Suprapubic skin (tissue), 4 donors: ENCODE results near the gene UBIAD1. TPM values are rescaled to one million over a fixed set of nuclear protein-coding genes. Genes with fewer than 3 reads are reported as not detected.

Experiments
- DNase-seq, 2 donors: peaks; one replicate each; pipeline ENCODE4 v3.0.0-alpha.2; 2019; ENCODE audit warnings: low spot score in 2 of 2
- H3K27ac ChIP-seq: fragments of 200-600 bp; sonication (generic); one replicate; pipeline ENCODE4 v1.5.1; 2019
- H3K27me3 ChIP-seq: fragments of 200-600 bp; sonication (generic); one replicate; pipeline ENCODE4 v1.5.1; 2019
- H3K36me3 ChIP-seq: fragments of 200-600 bp; sonication (generic); one replicate; pipeline ENCODE4 v1.5.1; 2019
- H3K4me1 ChIP-seq: fragments of 200-600 bp; sonication (generic); one replicate; pipeline ENCODE4 v1.5.1; 2019
- H3K4me3 ChIP-seq: fragments of 200-600 bp; sonication (generic); one replicate; pipeline ENCODE4 v1.5.1; 2019; ENCODE audit warnings: mild to moderate bottlenecking
- H3K9me3 ChIP-seq: fragments of 200-600 bp; sonication (generic); one replicate; pipeline ENCODE4 v1.5.1; 2019
- EP300 ChIP-seq: sonication (generic); formaldehyde crosslinking; IDR thresholded peaks from one replicate; pipeline ENCODE4 v1.6.1; 2017; ENCODE audit warnings: antibody characterized with exemption
- POLR2A ChIP-seq, 2 donors: fragments of 450-650 bp; IDR thresholded peaks; one replicate each; pipeline ENCODE4 v1.6.1; 2017; ENCODE audit warnings: antibody characterized with exemption in 2 of 2, mild to moderate bottlenecking in 2 of 2, moderate library complexity in 2 of 2
- POLR2AphosphoS5 ChIP-seq, 3 donors: sonication (generic); formaldehyde crosslinking; IDR thresholded peaks; one replicate each; pipeline ENCODE4 v1.6.1; 2017; ENCODE audit warnings: antibody characterized with exemption in 3 of 3
- WGBS: methylation state at CpG from one replicate; pipeline ENCODE4 v1.1.5; 2018; 5-methylcytosine and 5-hydroxymethylcytosine counted together
- total RNA-seq, 4 donors: library from RNA; depleted of rRNA; stranded (reverse); fragments of >200 nt; gene quantifications; one replicate each; pipeline ENCODE4 v1.1.0, GENCODE V29; 2016
- TF ChIP-seq, protein P1 (sequence below), 2 donors: fragments of 200-600 bp in 1 of 2; fragments of 450-650 bp in 1 of 2; sonication (generic) in 1 of 2; IDR thresholded peaks; one replicate each; pipeline ENCODE4 v1.5.1; 2016 to 2019; ENCODE audit warnings: antibody characterized with exemption in 2 of 2, mild to moderate bottlenecking in 1 of 2, moderate library complexity in 1 of 2

Gene UBIAD1
- total RNA-seq, 4 donors from 2014 or later, result 17.1 to 26.8 (median 19.6) TPM

DNA sequence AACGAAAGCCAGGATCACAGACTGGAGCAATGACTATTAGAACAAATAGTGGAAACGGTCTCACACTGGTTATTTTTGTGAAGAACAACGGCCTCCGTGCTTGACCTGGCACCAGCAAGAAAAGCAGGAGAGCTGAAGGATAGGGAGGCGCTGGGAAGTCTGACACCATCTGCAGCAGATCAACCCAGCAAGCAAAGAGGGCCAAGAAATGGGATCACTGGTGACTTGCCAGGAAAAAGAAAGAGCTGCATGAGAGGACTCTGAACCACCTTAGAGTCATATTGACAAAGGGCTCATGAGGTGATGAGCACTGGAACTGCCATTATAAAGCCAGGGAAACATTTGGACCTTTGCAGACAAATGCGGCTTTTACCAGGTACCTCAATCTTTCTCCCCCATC lies 35.6 kb upstream of the UBIAD1 start:
- WGBS, result 79% methylated on average over 6 of the region's 6 CpGs
- TF ChIP-seq POLR2AphosphoS5 (IDR thresholded peaks at IDR 0.05), result no peak
- no peak for TF ChIP-seq POLR2A (IDR thresholded peaks at IDR 0.05)
- TF ChIP-seq EP300, result no peak
- TF ChIP-seq, protein P1, sequence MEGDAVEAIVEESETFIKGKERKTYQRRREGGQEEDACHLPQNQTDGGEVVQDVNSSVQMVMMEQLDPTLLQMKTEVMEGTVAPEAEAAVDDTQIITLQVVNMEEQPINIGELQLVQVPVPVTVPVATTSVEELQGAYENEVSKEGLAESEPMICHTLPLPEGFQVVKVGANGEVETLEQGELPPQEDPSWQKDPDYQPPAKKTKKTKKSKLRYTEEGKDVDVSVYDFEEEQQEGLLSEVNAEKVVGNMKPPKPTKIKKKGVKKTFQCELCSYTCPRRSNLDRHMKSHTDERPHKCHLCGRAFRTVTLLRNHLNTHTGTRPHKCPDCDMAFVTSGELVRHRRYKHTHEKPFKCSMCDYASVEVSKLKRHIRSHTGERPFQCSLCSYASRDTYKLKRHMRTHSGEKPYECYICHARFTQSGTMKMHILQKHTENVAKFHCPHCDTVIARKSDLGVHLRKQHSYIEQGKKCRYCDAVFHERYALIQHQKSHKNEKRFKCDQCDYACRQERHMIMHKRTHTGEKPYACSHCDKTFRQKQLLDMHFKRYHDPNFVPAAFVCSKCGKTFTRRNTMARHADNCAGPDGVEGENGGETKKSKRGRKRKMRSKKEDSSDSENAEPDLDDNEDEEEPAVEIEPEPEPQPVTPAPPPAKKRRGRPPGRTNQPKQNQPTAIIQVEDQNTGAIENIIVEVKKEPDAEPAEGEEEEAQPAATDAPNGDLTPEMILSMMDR (IDR thresholded peaks at IDR 0.05), result no peak
- Histone ChIP-seq H3K4me3 (no peak overlapping the region), H3K9me3 (no peaks in the 10 kb centered on the region), H3K36me3 (peaks cover 99% of the 10 kb centered on the region), H3K27ac (no peak overlapping the region), H3K27me3 (no peaks in the 10 kb centered on the region), H3K4me1 (no peaks in the 10 kb centered on the region)
- no peak for DNase-seq

DNA sequence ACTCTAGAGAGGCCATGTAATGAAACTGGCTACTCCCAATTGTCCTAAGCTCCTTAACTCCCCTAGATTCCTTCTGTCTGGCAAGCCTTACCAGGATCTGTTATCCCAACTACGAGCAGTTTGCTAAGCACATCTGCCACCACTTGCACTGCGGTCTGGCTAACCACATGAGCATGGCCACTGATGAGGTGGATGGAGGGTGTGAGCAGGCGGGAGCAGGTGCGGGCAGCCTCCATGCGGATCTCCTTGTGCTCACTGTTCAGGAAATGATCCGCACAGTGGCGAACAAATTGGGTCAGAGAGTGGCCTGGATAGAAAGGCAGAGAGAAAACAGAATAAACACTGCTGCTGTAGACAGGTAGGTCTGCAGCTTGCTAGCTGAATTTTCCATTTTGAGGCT lies 34.7 kb upstream of the UBIAD1 start:
- no peaks in the 10 kb centered on the region for H3K27me3 ChIP-seq
- DNase-seq, result no peak
- H3K4me1 ChIP-seq, result no peaks in the 10 kb centered on the region
- no peak overlapping the region for H3K4me3 ChIP-seq
- peaks cover 99% of the 10 kb centered on the region for H3K36me3 ChIP-seq
- 91% methylated on average over 7 of the region's 7 CpGs for WGBS
- H3K9me3 ChIP-seq, result no peaks in the 10 kb centered on the region
- H3K27ac ChIP-seq, result no peak overlapping the region
- no peak for TF ChIP-seq POLR2AphosphoS5 (IDR thresholded peaks at IDR 0.05)
- no peak for TF ChIP-seq POLR2A (IDR thresholded peaks at IDR 0.05)
- TF ChIP-seq, protein P1 (IDR thresholded peaks at IDR 0.05), result no peak
- TF ChIP-seq EP300, result no peak

DNA sequence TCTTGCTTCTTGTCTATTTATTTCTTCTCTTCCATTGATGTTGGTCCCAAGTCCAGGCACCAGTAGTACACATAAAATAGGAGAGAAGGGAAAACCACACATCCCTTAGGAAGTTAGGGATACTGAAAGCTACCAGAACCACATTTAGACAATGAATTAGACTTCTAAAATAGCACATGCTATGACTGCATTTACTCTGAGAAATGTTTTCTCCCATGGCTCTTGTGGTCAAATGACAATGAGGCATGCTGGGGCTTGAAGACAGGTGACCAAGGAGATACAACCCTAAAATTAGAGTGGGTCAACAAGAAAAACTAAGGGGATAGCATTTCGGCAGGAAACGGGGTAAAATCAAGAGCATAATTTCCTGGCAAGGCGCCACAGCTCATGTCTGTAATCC lies 27.8 kb upstream of the UBIAD1 start:
- peaks cover 80% of the 10 kb centered on the region for H3K36me3 ChIP-seq
- DNase-seq, result no peak
- H3K4me1 ChIP-seq, result no peaks in the 10 kb centered on the region
- H3K4me3 ChIP-seq, result no peak overlapping the region
- no peaks in the 10 kb centered on the region for H3K9me3 ChIP-seq
- WGBS, result 77% methylated on average over 3 of the region's 3 CpGs
- no peak overlapping the region for H3K27ac ChIP-seq
- no peaks in the 10 kb centered on the region for H3K27me3 ChIP-seq
- TF ChIP-seq, protein P1 (IDR thresholded peaks at IDR 0.05), result no peak
- no peak for TF ChIP-seq POLR2A (IDR thresholded peaks at IDR 0.05)
- TF ChIP-seq EP300, result no peak
- no peak for TF ChIP-seq POLR2AphosphoS5 (IDR thresholded peaks at IDR 0.05)

DNA sequence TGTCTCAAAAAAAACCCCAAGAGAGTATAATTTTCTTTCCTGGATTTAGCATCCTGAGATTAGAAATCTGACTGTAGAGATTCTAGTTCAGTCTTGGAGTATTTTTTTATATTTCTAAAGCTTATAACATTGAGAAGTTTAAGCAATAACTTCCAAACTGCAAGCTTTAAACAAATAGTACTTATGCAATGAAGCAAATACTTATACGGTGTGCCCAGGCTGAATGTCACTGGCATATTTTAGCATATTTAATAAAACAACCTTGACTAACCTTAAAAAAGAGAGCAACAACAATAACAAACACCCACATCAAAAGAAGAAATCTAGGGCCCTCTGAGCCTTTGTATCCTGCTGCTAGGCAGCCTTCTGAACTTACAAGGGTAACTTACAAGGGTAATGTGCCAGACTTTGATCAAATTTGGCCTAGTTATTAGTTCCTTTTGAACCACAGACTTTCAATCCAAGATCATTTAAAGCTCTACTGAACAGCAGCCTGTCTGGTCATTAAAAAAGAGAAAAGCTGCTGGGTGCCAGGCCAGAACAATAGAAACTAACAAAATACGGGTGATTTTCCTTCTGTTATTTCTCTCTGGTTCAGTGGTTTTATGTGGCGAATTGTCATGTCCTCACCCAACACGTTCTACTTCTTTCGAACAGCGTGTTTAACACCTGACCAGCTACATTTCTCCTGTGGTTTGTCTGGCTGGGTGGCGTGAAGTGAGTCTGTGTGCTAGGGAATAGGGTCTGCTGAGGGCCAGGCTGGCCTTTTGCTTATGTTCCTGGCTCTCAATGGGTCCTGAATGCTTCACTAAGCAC lies 26.9 kb upstream of the UBIAD1 start:
- Histone ChIP-seq H3K27me3 (no peaks in the 10 kb centered on the region), H3K4me3 (no peak overlapping the region), H3K27ac (no peak overlapping the region), H3K36me3 (peaks cover 80% of the 10 kb centered on the region), H3K9me3 (no peaks in the 10 kb centered on the region), H3K4me1 (no peaks in the 10 kb centered on the region)
- TF ChIP-seq EP300 (no peak), POLR2AphosphoS5 (IDR thresholded peaks at IDR 0.05) (no peak), POLR2A (IDR thresholded peaks at IDR 0.05) (no peak)
- TF ChIP-seq, protein P1 (IDR thresholded peaks at IDR 0.05), result no peak
- no peak for DNase-seq
- WGBS, result 80% methylated on average over 7 of the region's 7 CpGs

DNA sequence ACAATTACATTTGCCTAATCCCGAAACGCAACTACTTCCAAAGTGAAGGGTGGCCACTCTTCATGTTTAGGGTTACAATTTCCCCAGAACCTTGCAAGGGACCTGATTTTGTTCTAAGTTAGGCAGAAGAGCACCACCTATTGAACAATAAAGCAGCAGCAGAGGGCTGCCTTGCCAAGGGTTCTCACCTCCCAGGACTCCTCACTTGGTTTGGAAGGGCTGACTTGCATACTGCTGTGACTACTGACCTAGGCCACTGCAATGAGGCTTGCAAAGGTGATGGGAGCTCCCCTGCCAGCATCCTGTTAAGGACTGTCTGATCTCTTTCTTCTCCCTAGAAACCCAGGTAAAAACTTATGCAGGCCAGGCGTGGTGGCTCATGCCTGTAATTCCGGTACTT lies 24.8 kb upstream of the UBIAD1 start:
- Histone ChIP-seq H3K27ac (no peak overlapping the region), H3K36me3 (peaks cover 80% of the 10 kb centered on the region), H3K9me3 (no peaks in the 10 kb centered on the region), H3K4me1 (no peaks in the 10 kb centered on the region), H3K27me3 (no peaks in the 10 kb centered on the region), H3K4me3 (no peak overlapping the region)
- TF ChIP-seq POLR2A (IDR thresholded peaks at IDR 0.05) (no peak), POLR2AphosphoS5 (IDR thresholded peaks at IDR 0.05) (no peak), EP300 (no peak)
- TF ChIP-seq, protein P1 (IDR thresholded peaks at IDR 0.05), result no peak
- DNase-seq, result no peak
- 91% methylated on average over 4 of the region's 4 CpGs for WGBS
